HepG2 (cell line): ENCODE data around the gene SERTAD1. TPM values are rescaled to one million over a fixed set of nuclear protein-coding genes. Genes with fewer than 3 reads are reported as not detected.

Experiments used
- ATAC-seq: fragments of 200-7000 bp; cut with Tn5 transposase; 3 replicates; pipeline ENCODE4 v1.9.1; 2020; ENCODE audit warnings: mild to moderate bottlenecking, moderate library complexity
- BruUV-seq: library from RNA; stranded (reverse); fragments of 400-500 nt; replicated peaks from 2 replicates; lab custom pipeline; 2021; lab: Mats Ljungman, UMichigan
- CTCF ChIA-PET: fragments of 300-600 bp; formaldehyde crosslinking; extraction: SDS; loops from one replicate; lab custom pipeline; 2021; ENCODE audit warnings: low total read pairs, inconsistent platforms, low intra/inter-chr PET ratio; lab: Yijun Ruan, JAX
- POLR2A ChIA-PET: fragments of 350-600 bp; sonication (Branson Sonifier 250); formaldehyde crosslinking; loops from one replicate; lab custom pipeline; 2020; ENCODE audit warnings: antibody characterized with exemption, inconsistent platforms; lab: Yijun Ruan, JAX
- DNase-seq: peaks from one replicate; pipeline ENCODE4 v3.0.0-alpha.2; 2015; ENCODE audit warnings: low spot score
- FAIRE-seq: peaks from 3 replicates; lab custom pipeline; 2011; peaks lifted over from hg19 to GRCh38; lab: Jason Lieb, UNC
- H2AFZ ChIP-seq: one replicate; pipeline ENCODE4 v1.6.1; 2011; ENCODE audit warnings: low read length, inconsistent platforms
- H3K27ac ChIP-seq: fragments of 300-600 bp; 3 replicates; pipeline ENCODE4 v1.8.0; 2011; ENCODE audit warnings: mixed run types, mild to moderate bottlenecking, mixed read lengths, low read length, inconsistent platforms; ENCODE audit not compliant: insufficient read depth; ENCODE audit errors: extremely low read length
- H3K27me3 ChIP-seq, 2 experiments: fragments of 200-600 bp in 1 of 2; 2 replicates in 1 of 2; 3 replicates in 1 of 2; pipeline versions ENCODE4 v1.6.0 to v1.8.0; 2011; ENCODE audit warnings: low read length in 2 of 2, mild to moderate bottlenecking in 2 of 2, moderate library complexity in 2 of 2, inconsistent platforms in 1 of 2; ENCODE audit not compliant: insufficient read depth in 2 of 2, control insufficient read depth in 1 of 2
- H3K36me3 ChIP-seq, 2 experiments: fragments of 200-600 bp in 1 of 2; replicated peaks in 1 of 2; 2 replicates in 1 of 2; 3 replicates in 1 of 2; pipeline versions ENCODE4 v1.5.1 to v1.8.0; 2011; ENCODE audit warnings: low read length in 2 of 2, inconsistent platforms in 1 of 2; ENCODE audit not compliant: insufficient read depth in 2 of 2, control insufficient read depth in 1 of 2
- H3K4me1 ChIP-seq: 2 replicates; pipeline ENCODE4 v1.5.1; 2012; ENCODE audit warnings: low read length, inconsistent platforms; ENCODE audit not compliant: insufficient read depth
- H3K4me2 ChIP-seq: 2 replicates; pipeline ENCODE4 v1.6.0; 2011; ENCODE audit warnings: low read depth, low read length, inconsistent platforms
- H3K4me3 ChIP-seq, 3 experiments: fragments of 200-600 bp in 1 of 3; sonication (generic), shearing (Covaris generic) in 1 of 3; replicated peaks in 1 of 3; 2 replicates each; pipeline ENCODE4 v1.5.1; 2011 to 2016; ENCODE audit warnings: low read length in 3 of 3, inconsistent platforms in 2 of 3, low read depth in 2 of 3, mild to moderate bottlenecking in 2 of 3, control low read depth in 1 of 3, mixed read lengths in 1 of 3; ENCODE audit not compliant: insufficient read depth in 1 of 3
- H3K79me2 ChIP-seq: one replicate; pipeline ENCODE4 v1.6.1; 2011; ENCODE audit warnings: low read length, inconsistent platforms; ENCODE audit not compliant: insufficient read depth
- H3K9ac ChIP-seq: 2 replicates; pipeline ENCODE4 v1.6.0; 2011; ENCODE audit warnings: mild to moderate bottlenecking, low read depth, low read length, inconsistent platforms; ENCODE audit not compliant: insufficient read depth
- H3K9me3 ChIP-seq: 2 replicates; pipeline ENCODE4 v1.5.1; 2012; ENCODE audit warnings: mild to moderate bottlenecking, low read length
- H4K20me1 ChIP-seq: 2 replicates; pipeline ENCODE4 v1.6.0; 2011; ENCODE audit warnings: inconsistent platforms, mild to moderate bottlenecking, low read length, moderate library complexity; ENCODE audit not compliant: insufficient read depth
- ATF1 ChIP-seq: IDR thresholded peaks from 2 replicates; pipeline ENCODE4 v1.6.1; 2016; ENCODE audit warnings: mild to moderate bottlenecking, control low read depth
- CCAR2 ChIP-seq: fragments of 200-400 bp; formaldehyde crosslinking; optimal IDR thresholded peaks from 2 replicates; pipeline ENCODE3; 2018; ENCODE audit warnings: low read depth, mild to moderate bottlenecking, low read length, moderate library complexity
- CREM ChIP-seq, 2 experiments: sonication (generic) in 1 of 2; formaldehyde crosslinking in 1 of 2; IDR thresholded peaks; 2 replicates each; pipeline versions ENCODE4 v1.4.0 to v1.6.1; 2016 to 2020; ENCODE audit warnings: antibody characterized with exemption in 1 of 2, mild to moderate bottlenecking in 1 of 2, missing genetic modification reagents in 1 of 2
- REPIN1 ChIP-seq: sonication (generic); formaldehyde crosslinking; IDR thresholded peaks from 2 replicates; pipeline ENCODE4 v1.8.0; 2022; ENCODE audit warnings: missing genetic modification reagents, low read depth, mild to moderate bottlenecking, borderline replicate concordance
- SATB2 ChIP-seq: sonication (generic); formaldehyde crosslinking; IDR thresholded peaks from 2 replicates; pipeline ENCODE4 v1.5.0; 2020; ENCODE audit warnings: missing genetic modification reagents
- ZNF224 ChIP-seq: sonication (generic); formaldehyde crosslinking; IDR thresholded peaks from 2 replicates; pipeline ENCODE4 v1.5.0; 2020; ENCODE audit warnings: mild to moderate bottlenecking, missing genetic modification reagents
- ZNF317 ChIP-seq: sonication (generic); formaldehyde crosslinking; IDR thresholded peaks from 2 replicates; pipeline ENCODE4 v1.5.0; 2020; ENCODE audit warnings: mild to moderate bottlenecking, missing genetic modification reagents
- ZNF337 ChIP-seq: sonication (generic); formaldehyde crosslinking; IDR thresholded peaks from 2 replicates; pipeline ENCODE4 v1.5.1; 2020; ENCODE audit warnings: missing genetic modification reagents, low read depth, mild to moderate bottlenecking, borderline replicate concordance
- ZNF674 ChIP-seq: sonication (generic); formaldehyde crosslinking; IDR thresholded peaks from 2 replicates; pipeline ENCODE4 v1.5.0; 2020; ENCODE audit warnings: low read depth, mild to moderate bottlenecking, missing genetic modification reagents
- ZNF83 ChIP-seq: sonication (generic); formaldehyde crosslinking; IDR thresholded peaks from 2 replicates; pipeline ENCODE4 v1.4.0; 2020; ENCODE audit warnings: missing genetic modification reagents, mild to moderate bottlenecking, borderline replicate concordance
- ZNF878 ChIP-seq: sonication (generic); formaldehyde crosslinking; IDR thresholded peaks from 2 replicates; pipeline ENCODE4 v1.8.1; 2023; ENCODE audit warnings: mild to moderate bottlenecking, missing genetic modification reagents, moderate library complexity
- WGBS: methylation state at CpG from one replicate; pipeline ENCODE4 v1.1.6; 2017; ENCODE audit warnings: low lambda C conversion rate; 5-methylcytosine and 5-hydroxymethylcytosine counted together
- in situ Hi-C: cut with HindIII; loops from 2 replicates; pipeline ENCODE4 v1.10.0; 2017; ENCODE audit warnings: low pct_unique_long_range_greater_than_20kb; ENCODE audit not compliant: extremely low pct_ligation_motif_present
- intact Hi-C: fragments of 100-400 bp; cut with micrococcal nuclease; formaldehyde crosslinking; loops from one replicate; pipeline ENCODE4 v1.10.0; 2022; ENCODE audit not compliant: unreplicated experiment
- polyA plus RNA-seq, 8 experiments: library from polyadenylated mRNA; depleted of rRNA in 3 of 8; stranded (reverse) in 7 of 8; unstranded in 1 of 8; fragments of >200 nt; fragmentation: Illumina TruSeq in 4 of 8; extraction: Trizol in 4 of 8; gene quantifications; 2 replicates each; pipeline versions ENCODE4 v1.2.1 to v1.2.3, GENCODE V29; 2011 to 2016; ENCODE audit warnings: low read depth in 4 of 8, missing spikeins in 1 of 8, mixed read lengths in 1 of 8; ENCODE audit not compliant: insufficient read depth in 1 of 8
- total RNA-seq, 5 experiments: library from RNA; depleted of rRNA; stranded (reverse); fragments of >200 nt; fragmentation: Illumina TruSeq; extraction: Trizol; gene quantifications; 2 replicates each; pipeline ENCODE4 v1.2.3, GENCODE V29; 2016; ENCODE audit warnings: low read depth in 1 of 5
- TF ChIP-seq, protein P1 (sequence below): sonication (generic); formaldehyde crosslinking; IDR thresholded peaks from 2 replicates; pipeline ENCODE4 v1.5.0; 2020; ENCODE audit warnings: missing genetic modification reagents, mild to moderate bottlenecking, borderline replicate concordance
- TF ChIP-seq, protein P2 (sequence below): sonication (generic); formaldehyde crosslinking; IDR thresholded peaks from 2 replicates; pipeline ENCODE4 v1.8.1; 2023; ENCODE audit warnings: mild to moderate bottlenecking, missing genetic modification reagents
- TF ChIP-seq, protein P3 (sequence below): sonication (generic); formaldehyde crosslinking; IDR thresholded peaks from 2 replicates; pipeline ENCODE4 v1.9.0; 2021; ENCODE audit warnings: missing genetic modification reagents, borderline replicate concordance
- TF ChIP-seq, protein P4 (sequence below): sonication (generic); formaldehyde crosslinking; IDR thresholded peaks from 2 replicates; pipeline ENCODE4 v1.5.0; 2020; ENCODE audit warnings: missing genetic modification reagents

SERTAD1 gene
- total and polyA plus RNA-seq, 2 of the 13 experiments (the other 11 are each of a cell fraction or from before 2014, with no cell fraction given), result 4.3 to 4.5 TPM

DNA sequence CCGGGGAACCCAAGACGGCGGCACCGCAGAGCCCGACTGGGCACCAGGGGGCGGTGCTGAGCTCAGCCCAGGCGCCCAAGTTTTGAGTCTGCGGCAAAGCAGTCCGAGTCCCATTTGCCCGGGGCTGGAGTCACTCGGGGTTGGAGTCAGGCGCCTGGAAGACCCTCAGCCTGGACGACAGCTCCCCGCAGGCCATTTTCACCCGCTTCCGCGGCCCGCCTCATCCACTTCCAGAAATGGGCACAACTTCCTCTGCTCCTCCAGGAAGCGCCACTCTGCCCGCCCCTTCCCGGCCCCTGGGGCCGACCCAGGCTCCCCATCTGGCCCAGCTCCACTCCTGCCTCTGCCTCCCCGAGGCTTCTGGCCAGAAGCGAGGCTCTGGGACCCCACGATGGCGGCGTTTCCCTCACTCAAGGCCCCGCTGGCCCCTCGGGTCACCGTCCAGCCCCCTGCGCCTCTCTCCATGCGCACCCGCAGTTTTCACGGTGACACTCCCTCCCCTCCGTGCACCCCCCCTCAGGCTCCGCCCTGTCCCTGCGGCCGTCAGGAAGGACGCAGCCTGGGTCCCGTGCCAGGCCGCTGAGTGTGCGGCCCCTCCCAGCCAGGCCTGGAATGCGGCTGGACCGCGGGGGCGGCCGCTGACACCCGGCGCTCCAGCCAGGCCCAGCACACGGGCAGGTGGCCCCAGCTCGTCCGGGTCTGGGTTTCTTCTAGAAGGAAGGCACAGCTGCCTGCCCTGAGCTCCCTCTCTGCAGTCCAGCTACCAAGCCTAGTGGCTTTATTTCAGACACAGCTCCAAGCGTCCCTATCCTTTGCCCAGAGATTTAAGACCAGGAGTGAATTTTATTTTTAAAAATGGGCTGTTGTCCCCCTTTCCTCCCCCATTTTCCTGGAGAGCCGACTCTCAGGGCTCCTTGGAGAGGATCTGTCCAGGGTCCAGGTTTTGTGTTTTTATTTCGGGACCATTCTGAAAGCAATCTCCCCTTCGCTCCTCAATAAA lies 4.7 kb downstream of the SERTAD1 start:
- H3K4me3 ChIP-seq, result peak overlapping the region; percentile 67 to 79 (median 68)
- CTCF ChIA-PET, result interaction anchor here (0.6 to 1.2 kb wide), 4 partner anchors 23 to 65 kb away, joined by 3 to 5 read pairs (median 3); partner anchors contain the start of gene SERTAD3
- TSS peak; percentile 67 for BruUV-seq
- H4K20me1 ChIP-seq, result no peaks in the 10 kb centered on the region
- H3K9me3 ChIP-seq, result no peaks in the 10 kb centered on the region
- H3K36me3 ChIP-seq, result peaks cover 0 to 2% of the 10 kb centered on the region in 2 experiments; a peak in 1 of 5 replicates
- H3K9ac ChIP-seq, result peak overlapping the region; percentile 75
- intact Hi-C loops (loop anchor here (2.0 to 10.0 kb wide), 2 partner anchors 24 to 76 kb away; partner anchors contain the start of genes C19orf47, PLD3 and SERTAD3), in situ Hi-C loops (no loop called here)
- H2AFZ ChIP-seq, result no peak overlapping the region
- H3K79me2 ChIP-seq, result peaks cover 10% of the 10 kb centered on the region
- H3K4me2 ChIP-seq, result peak overlapping the region; percentile 79
- peaks cover 52% of the 10 kb centered on the region for H3K4me1 ChIP-seq
- H3K27me3 ChIP-seq, result no peaks in the 10 kb centered on the region; a peak in 1 of 5 replicates
- peak overlapping the region; percentile 88 for H3K27ac ChIP-seq
- ATAC-seq (peak; percentile 75), DNase-seq (peak; percentile 79), FAIRE-seq (peak; percentile 23)
- WGBS, result 9% methylated on average over 24 of the region's 56 CpGs
- POLR2A ChIA-PET, result interaction anchor here (0.8 to 2.2 kb wide), 11 partner anchors 8 to 73 kb away, joined by 3 to 50 read pairs (median 10); partner anchors contain the start of genes BLVRB, C19orf47, PLD3 and SERTAD3
- TF ChIP-seq CCAR2, result no peak
- 0 out of 2 replicates have a peak, but pooled peaks have one; percentile 37 for TF ChIP-seq CREM (IDR thresholded peaks at IDR 0.05)
- no peak for TF ChIP-seq CREM (CRISPR knock-in tag; IDR thresholded peaks at IDR 0.05)
- TF ChIP-seq, protein P1, sequence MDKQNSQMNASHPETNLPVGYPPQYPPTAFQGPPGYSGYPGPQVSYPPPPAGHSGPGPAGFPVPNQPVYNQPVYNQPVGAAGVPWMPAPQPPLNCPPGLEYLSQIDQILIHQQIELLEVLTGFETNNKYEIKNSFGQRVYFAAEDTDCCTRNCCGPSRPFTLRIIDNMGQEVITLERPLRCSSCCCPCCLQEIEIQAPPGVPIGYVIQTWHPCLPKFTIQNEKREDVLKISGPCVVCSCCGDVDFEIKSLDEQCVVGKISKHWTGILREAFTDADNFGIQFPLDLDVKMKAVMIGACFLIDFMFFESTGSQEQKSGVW (CRISPR knock-in tag), result no peak
- TF ChIP-seq REPIN1 (CRISPR knock-in tag), result peak; percentile 46; the same call in 1 of the 2 replicates
- TF ChIP-seq ZNF317 (CRISPR knock-in tag), result peak; percentile 81
- no peak for TF ChIP-seq ATF1 (CRISPR knock-in tag)
- TF ChIP-seq, protein P2, sequence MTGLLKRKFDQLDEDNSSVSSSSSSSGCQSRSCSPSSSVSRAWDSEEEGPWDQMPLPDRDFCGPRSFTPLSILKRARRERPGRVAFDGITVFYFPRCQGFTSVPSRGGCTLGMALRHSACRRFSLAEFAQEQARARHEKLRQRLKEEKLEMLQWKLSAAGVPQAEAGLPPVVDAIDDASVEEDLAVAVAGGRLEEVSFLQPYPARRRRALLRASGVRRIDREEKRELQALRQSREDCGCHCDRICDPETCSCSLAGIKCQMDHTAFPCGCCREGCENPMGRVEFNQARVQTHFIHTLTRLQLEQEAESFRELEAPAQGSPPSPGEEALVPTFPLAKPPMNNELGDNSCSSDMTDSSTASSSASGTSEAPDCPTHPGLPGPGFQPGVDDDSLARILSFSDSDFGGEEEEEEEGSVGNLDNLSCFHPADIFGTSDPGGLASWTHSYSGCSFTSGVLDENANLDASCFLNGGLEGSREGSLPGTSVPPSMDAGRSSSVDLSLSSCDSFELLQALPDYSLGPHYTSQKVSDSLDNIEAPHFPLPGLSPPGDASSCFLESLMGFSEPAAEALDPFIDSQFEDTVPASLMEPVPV, result peak; percentile 69; the same call in 1 of the 2 replicates
- TF ChIP-seq, protein P3, sequence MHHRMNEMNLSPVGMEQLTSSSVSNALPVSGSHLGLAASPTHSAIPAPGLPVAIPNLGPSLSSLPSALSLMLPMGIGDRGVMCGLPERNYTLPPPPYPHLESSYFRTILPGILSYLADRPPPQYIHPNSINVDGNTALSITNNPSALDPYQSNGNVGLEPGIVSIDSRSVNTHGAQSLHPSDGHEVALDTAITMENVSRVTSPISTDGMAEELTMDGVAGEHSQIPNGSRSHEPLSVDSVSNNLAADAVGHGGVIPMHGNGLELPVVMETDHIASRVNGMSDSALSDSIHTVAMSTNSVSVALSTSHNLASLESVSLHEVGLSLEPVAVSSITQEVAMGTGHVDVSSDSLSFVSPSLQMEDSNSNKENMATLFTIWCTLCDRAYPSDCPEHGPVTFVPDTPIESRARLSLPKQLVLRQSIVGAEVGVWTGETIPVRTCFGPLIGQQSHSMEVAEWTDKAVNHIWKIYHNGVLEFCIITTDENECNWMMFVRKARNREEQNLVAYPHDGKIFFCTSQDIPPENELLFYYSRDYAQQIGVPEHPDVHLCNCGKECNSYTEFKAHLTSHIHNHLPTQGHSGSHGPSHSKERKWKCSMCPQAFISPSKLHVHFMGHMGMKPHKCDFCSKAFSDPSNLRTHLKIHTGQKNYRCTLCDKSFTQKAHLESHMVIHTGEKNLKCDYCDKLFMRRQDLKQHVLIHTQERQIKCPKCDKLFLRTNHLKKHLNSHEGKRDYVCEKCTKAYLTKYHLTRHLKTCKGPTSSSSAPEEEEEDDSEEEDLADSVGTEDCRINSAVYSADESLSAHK (CRISPR knock-in tag), result 0 out of 2 replicates have a peak, but pooled peaks have one; percentile 12
- TF ChIP-seq SATB2 (CRISPR knock-in tag), result no peak
- TF ChIP-seq ZNF83 (CRISPR knock-in tag), result no peak
- 0 out of 2 replicates have a peak, but pooled peaks have one; percentile 84 for TF ChIP-seq ZNF674
- TF ChIP-seq, protein P4, sequence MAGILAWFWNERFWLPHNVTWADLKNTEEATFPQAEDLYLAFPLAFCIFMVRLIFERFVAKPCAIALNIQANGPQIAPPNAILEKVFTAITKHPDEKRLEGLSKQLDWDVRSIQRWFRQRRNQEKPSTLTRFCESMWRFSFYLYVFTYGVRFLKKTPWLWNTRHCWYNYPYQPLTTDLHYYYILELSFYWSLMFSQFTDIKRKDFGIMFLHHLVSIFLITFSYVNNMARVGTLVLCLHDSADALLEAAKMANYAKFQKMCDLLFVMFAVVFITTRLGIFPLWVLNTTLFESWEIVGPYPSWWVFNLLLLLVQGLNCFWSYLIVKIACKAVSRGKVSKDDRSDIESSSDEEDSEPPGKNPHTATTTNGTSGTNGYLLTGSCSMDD (CRISPR knock-in tag), result no peak
- TF ChIP-seq ZNF878 (CRISPR knock-in tag), result peak; percentile 97
- TF ChIP-seq ZNF337 (CRISPR knock-in tag), result peak; percentile 63; the same call in 1 of the 2 replicates
- 0 out of 2 replicates have a peak, but pooled peaks have one; percentile 82 for TF ChIP-seq ZNF224 (CRISPR knock-in tag)
